K562 (cell line): ENCODE measurements around the gene PSRC1. TPM values are rescaled to one million over a fixed set of nuclear protein-coding genes. Genes with fewer than 3 reads are reported as not detected.

Experiments
- ARID1B ChIP-seq: fragments of 450-650 bp; IDR thresholded peaks from 2 replicates; pipeline ENCODE4 v1.6.1; 2016; ENCODE audit warnings: antibody characterized with exemption, mild to moderate bottlenecking, inconsistent platforms
- ARID2 ChIP-seq: fragments of 450-650 bp; IDR thresholded peaks from 2 replicates; pipeline ENCODE4 v1.6.1; 2017; ENCODE audit warnings: antibody characterized with exemption, mild to moderate bottlenecking
- CBX5 ChIP-seq: IDR thresholded peaks from 2 replicates; pipeline ENCODE4 v1.6.1; 2014; ENCODE audit warnings: low read depth, borderline replicate concordance
- FOXO4 ChIP-seq: fragments of 450-650 bp; formaldehyde crosslinking; IDR thresholded peaks from 2 replicates; pipeline ENCODE4 v1.4.0; 2020; ENCODE audit warnings: mild to moderate bottlenecking, moderate library complexity
- GTF2E2 ChIP-seq: fragments of 200-800 bp; sonication (Bioruptor generic); IDR thresholded peaks from 2 replicates; pipeline ENCODE4 v1.6.1; 2016; ENCODE audit warnings: missing genetic modification characterization, missing compliant biosample characterization
- KAT2B ChIP-seq: IDR thresholded peaks from one replicate; pipeline ENCODE4 v1.6.1; 2012; ENCODE audit warnings: low read depth, mild to moderate bottlenecking, control low read depth, inconsistent platforms, low read length, moderate library complexity
- OTX1 ChIP-seq: fragments of 450-650 bp; formaldehyde crosslinking; IDR thresholded peaks from 2 replicates; pipeline ENCODE4 v1.4.0; 2022; ENCODE audit warnings: mild to moderate bottlenecking
- PHF21A ChIP-seq: fragments of 450-650 bp; IDR thresholded peaks from 2 replicates; pipeline ENCODE4 v1.6.1; 2017; ENCODE audit warnings: low read depth, borderline replicate concordance
- SMARCA4 ChIP-seq: fragments of 450-650 bp; IDR thresholded peaks from 2 replicates; pipeline ENCODE4 v1.6.1; 2016
- TEAD4 ChIP-seq, 2 experiments: sonication (generic) in 1 of 2; formaldehyde crosslinking in 1 of 2; IDR thresholded peaks; 2 replicates each; pipeline versions ENCODE4 v1.6.1 to v1.8.0; 2012 to 2022; ENCODE audit warnings: borderline replicate concordance in 1 of 2, inconsistent platforms in 1 of 2, low read length in 1 of 2, mild to moderate bottlenecking in 1 of 2, missing genetic modification reagents in 1 of 2
- XRCC5 ChIP-seq: fragments of 200-400 bp; formaldehyde crosslinking; IDR thresholded peaks from 2 replicates; pipeline ENCODE4 v1.6.1; 2017; ENCODE audit warnings: low read depth, mild to moderate bottlenecking, low read length
- ZNF133 ChIP-seq: fragments of 250-450 bp; sonication (Bioruptor Pico); IDR thresholded peaks from 2 replicates; pipeline ENCODE4 v1.4.0; 2020; ENCODE audit warnings: mild to moderate bottlenecking
- ZNF318 ChIP-seq, 2 experiments: fragments of 450-650 bp; IDR thresholded peaks; 2 replicates each; pipeline ENCODE4 v1.6.1; 2016; ENCODE audit warnings: mild to moderate bottlenecking in 2 of 2, borderline replicate concordance in 1 of 2, low read depth in 1 of 2, moderate library complexity in 1 of 2
- polyA plus RNA-seq, 8 experiments: library from polyadenylated mRNA; depleted of rRNA in 4 of 8; stranded (reverse) in 5 of 8; unstranded in 3 of 8; fragments of >200 nt; fragmentation: Nextera tagmentation in 2 of 8; fragmentation: Illumina TruSeq in 1 of 8; extraction: Ambion mirVana in 2 of 8; extraction: Trizol in 1 of 8; gene quantifications; 2 replicates each; pipeline versions ENCODE4 v1.2.1 to v1.2.3, GENCODE V29; 2011 to 2014; ENCODE audit warnings: inconsistent platforms in 1 of 8, missing spikeins in 1 of 8
- total RNA-seq, 7 experiments: library from RNA; depleted of rRNA in 6 of 7; stranded (reverse); fragments of >200 nt in 6 of 7; fragmentation: Illumina TruSeq in 2 of 7; extraction: Trizol in 2 of 7; gene quantifications; 2 replicates each; pipeline versions ENCODE4 v1.2.1 to v1.2.3, GENCODE V29; 2011 to 2021; ENCODE audit warnings: low replicate concordance in 1 of 7
- TF ChIP-seq, protein P1 (sequence below): fragments of 250-450 bp; sonication (Bioruptor Pico); IDR thresholded peaks from 2 replicates; pipeline ENCODE4 v1.5.0; 2021; ENCODE audit warnings: mild to moderate bottlenecking, moderate library complexity

Gene PSRC1
- total and polyA plus RNA-seq, 9 of the 15 experiments (the other 6 are each of a cell fraction or from before 2014, with no cell fraction given) = 6.5 to 65.2 (median 39.3) TPM

DNA sequence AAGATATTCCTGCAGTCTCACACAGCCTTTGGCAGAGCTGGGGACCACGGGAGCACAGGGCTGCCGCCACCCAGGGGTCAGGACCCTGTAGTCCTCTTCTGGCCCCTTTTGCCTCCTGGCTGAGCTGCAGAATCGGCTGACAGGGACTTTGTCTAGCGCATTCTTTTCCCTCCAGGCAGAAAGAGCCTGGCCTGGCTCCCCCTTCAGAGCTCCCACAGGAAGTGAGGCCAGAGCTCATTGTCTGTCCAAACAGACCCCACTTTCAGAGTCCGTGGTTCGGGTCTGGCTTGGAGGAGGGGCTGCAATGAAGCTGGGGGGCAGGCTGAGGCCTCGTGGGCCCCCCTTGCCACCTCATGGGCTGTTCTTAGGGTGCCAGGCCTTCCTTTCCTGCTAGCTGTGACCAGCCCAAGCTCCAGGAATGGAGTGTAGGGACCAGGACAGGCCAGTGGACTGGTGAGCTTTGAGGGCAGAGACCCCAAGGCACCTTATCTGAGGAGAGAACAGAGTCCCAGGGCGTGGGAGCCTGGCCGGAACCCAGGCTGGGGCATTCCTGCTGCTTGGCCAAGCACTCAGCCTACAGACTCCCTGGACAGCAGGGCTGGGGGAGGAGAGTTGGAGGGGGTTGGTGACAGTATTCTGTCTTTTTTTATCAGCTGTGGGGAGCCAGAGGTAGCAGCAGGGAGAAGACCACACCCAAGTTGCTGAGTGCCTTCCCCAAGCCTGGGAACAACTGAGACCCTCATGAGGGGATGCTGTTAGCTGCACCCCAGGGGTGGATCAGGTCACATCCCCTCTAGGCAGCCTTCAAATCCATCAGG is 28.9 kb downstream of the PSRC1 start (continued):
- TF ChIP-seq, protein P1, sequence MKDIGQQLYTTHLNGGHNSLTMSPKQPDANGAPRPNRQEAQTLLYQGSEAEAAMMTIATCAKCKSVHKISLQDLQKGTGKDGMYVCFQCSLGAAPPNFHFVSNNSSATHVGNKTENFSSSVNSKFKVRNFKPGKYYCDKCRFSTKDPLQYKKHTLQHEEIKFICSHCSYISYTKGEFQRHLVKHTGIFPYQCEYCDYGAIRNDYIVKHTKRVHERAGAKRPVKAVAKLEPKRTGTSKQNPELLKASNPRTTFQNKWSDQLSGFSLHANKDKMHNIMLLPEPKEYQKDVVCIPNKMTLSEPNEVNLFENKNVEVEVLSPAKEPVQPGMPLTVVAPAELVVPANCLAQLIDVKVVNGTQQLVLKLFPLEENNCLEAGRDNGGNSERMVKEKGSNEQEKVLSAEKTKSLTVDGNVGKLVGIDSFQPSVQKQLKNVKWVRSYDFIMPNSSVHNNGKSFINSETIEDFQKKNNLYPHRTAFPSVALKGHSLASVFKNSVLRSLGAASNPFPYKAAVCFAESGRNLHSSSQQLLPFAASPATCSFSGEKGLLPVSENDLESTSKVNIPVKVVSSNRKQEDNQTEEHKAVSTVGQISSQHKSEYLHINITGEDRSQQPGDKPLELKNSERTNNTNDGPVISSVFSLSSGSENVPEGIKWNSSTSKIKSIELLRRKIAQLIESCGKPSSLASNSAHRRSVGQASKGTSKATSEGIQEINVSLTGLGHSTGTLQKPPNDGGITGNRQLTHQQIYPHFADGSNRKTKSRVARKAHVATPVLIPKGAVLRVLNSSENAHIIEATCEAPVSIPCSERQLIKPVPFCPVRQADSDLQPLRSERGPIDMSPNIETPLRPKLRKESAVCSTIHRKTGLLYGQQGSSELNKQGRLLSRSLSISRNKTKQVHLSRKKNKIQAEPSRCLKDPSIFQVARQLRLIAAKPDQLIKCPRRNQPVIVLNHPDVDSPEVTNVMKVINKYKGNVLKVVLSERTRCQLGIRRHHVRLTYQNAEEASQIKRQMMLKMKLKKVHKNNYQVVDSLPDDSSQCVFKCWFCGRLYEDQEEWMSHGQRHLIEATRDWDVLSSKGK (CRISPR knock-in tag) = no peak
- peak; percentile 17; the same call in 1 of the 2 replicates for TF ChIP-seq TEAD4 (IDR thresholded peaks at IDR 0.05; ENCODE audit: low read length)
- TF ChIP-seq TEAD4 (CRISPR knock-in tag; IDR thresholded peaks at IDR 0.05; ENCODE audit: borderline replicate concordance) = no peak
- no peak for TF ChIP-seq CBX5
- no peak for TF ChIP-seq GTF2E2
- TF ChIP-seq SMARCA4 = no peak
- TF ChIP-seq FOXO4 (CRISPR knock-in tag) = no peak
- TF ChIP-seq PHF21A = no peak
- no peak for TF ChIP-seq OTX1 (CRISPR knock-in tag)
- no peak for TF ChIP-seq ZNF318 (IDR thresholded peaks at IDR 0.05; ENCODE audit: borderline replicate concordance in 1 of 2, low read depth in 1 of 2)
- no peak for TF ChIP-seq ZNF133 (CRISPR knock-in tag)
- no peak for TF ChIP-seq KAT2B
- 0 out of 2 replicates have a peak, but pooled peaks have one; percentile 7 for TF ChIP-seq XRCC5
- TF ChIP-seq ARID1B = peak; percentile 48; the same call in 1 of the 2 replicates
- 0 out of 2 replicates have a peak, but pooled peaks have one; percentile 15 for TF ChIP-seq ARID2
